ENCODE data around the gene SH3GL1.

Gene SH3GL1

DNA sequence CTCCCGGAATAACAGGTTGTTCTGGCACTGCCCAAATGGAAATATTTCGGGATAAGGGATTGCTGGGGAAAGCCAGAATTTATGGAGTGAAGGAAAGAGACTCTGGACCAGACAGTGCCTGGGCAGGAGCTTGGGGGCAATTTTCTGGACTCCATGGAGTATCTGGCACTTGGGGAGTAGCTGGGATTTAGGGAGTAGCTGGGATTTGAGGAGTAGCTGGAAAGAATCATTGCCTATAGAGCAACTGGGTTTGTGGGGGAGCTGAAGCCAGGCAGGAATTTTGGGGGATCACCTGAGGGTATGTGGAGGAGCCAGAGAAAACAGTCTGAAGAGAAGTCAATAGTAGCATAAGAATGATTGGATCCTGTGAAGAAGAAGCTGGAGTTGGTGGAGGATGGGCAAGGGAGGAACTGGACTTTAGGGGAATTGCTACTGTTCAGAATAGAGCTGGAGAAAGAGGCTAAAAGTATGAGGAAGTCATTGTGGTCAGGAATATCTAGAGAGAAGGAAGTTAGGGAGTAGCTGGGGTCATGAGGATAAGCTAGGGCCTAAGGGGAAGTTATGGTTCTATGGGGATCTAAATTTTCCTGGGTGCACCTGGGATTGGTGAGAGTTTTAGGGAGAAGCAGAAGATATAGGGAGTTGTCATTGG, 81.2 kb downstream of the SH3GL1 start:
- POLR2A ChIA-PET = no interaction called here
- peak; percentile 3 for DNase-seq (ENCODE audit: extremely low spot score)
- CTCF ChIA-PET = interaction anchor here (0.9 to 4.9 kb wide), 7 partner anchors 12 to 81 kb away, joined by 3 to 28 read pairs (median 4); partner anchors contain the start of genes FSD1, MPND and SH3GL1
- TF ChIP-seq, protein P1, sequence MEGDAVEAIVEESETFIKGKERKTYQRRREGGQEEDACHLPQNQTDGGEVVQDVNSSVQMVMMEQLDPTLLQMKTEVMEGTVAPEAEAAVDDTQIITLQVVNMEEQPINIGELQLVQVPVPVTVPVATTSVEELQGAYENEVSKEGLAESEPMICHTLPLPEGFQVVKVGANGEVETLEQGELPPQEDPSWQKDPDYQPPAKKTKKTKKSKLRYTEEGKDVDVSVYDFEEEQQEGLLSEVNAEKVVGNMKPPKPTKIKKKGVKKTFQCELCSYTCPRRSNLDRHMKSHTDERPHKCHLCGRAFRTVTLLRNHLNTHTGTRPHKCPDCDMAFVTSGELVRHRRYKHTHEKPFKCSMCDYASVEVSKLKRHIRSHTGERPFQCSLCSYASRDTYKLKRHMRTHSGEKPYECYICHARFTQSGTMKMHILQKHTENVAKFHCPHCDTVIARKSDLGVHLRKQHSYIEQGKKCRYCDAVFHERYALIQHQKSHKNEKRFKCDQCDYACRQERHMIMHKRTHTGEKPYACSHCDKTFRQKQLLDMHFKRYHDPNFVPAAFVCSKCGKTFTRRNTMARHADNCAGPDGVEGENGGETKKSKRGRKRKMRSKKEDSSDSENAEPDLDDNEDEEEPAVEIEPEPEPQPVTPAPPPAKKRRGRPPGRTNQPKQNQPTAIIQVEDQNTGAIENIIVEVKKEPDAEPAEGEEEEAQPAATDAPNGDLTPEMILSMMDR (IDR thresholded peaks at IDR 0.05; ENCODE audit: control extremely low read depth, extremely low read depth, low read depth, missing control alignments) = no peak

GRCh38 chr19:4318460-4318859, 81.9 kb downstream of the SH3GL1 start:
- peak; percentile 4 for DNase-seq (ENCODE audit: extremely low spot score)
- ChIA-PET POLR2A (no interaction called here), CTCF (interaction anchor here (1.2 to 4.9 kb wide), 4 partner anchors 11 to 51 kb away, joined by 3 to 28 read pairs (median 13); partner anchors contain the start of gene MPND)
- TF ChIP-seq, protein P1 (IDR thresholded peaks at IDR 0.05; ENCODE audit: control extremely low read depth, extremely low read depth, low read depth, missing control alignments) = no peak

DNA sequence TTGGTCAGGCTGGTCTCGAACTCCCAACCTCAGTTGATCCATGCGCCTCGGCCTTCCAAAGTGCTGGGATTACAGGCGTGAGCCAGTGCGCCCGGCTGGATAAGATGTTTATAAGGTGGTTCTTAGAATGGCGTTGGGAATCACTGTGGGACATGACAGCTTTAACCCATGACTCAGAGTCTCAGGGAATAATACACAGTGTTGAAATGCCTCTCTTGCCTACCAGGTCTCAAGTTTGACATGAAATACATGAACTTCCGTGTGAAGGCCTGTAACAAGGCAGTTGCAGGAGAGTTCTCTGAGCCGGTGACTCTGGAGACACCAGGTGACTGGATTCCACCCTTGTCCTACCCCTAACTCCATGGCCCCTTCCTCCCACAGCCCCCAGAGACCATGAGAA, 83.4 kb downstream of the SH3GL1 start:
- TF ChIP-seq, protein P1 (IDR thresholded peaks at IDR 0.05; ENCODE audit: control extremely low read depth, extremely low read depth, low read depth, missing control alignments) = no peak
- ChIA-PET CTCF (no interaction called here), POLR2A (no interaction called here)
- DNase-seq (ENCODE audit: extremely low spot score) = no peak

DNA sequence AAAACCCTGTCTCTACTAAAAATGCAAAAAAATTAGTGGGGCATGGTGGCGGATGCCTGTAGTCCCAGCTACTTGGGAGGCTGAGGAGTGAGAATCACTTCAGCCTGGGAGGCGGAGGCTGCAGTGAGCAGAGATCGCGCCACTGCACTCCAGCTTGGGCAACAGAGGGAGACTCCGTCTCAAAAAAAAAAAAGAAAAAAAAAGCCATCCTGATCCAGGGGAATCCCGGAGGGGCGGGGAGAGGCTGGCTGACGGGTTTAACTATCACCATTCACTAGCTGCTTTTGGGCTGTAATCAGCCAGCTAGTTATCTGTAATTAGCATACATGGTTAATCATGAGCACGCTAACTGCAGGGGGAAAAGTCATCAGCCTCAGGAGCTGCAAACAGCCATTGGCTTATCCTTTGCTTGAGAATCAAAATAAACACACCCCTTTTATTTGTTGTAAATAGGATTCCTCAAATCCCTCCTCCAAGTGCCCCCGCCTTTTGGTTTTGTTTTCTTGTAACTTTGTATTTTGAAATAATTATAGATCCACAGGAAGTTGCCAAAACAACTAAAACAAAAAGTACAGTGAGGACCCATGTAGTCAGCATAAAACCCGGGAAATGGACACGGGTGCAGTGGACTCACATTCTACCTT, 86.4 kb downstream of the SH3GL1 start:
- no peak for DNase-seq (ENCODE audit: extremely low spot score)
- POLR2A ChIA-PET = interaction anchor here (0.5 to 0.7 kb wide), 2 partner anchors 14 to 168 kb away, joined by 4 to 5 read pairs; no protein-coding TSS in a partner anchor
- CTCF ChIA-PET = interaction anchor here (1.1 kb wide), 2 partner anchors 17 to 46 kb away, joined by 3 to 6 read pairs; no protein-coding TSS in a partner anchor
- TF ChIP-seq, protein P1 (IDR thresholded peaks at IDR 0.05; ENCODE audit: control extremely low read depth, extremely low read depth, low read depth, missing control alignments) = no peak
